OCI-LY7 (cell line): ENCODE data around the gene SCARB1. TPM values are rescaled to one million over a fixed set of nuclear protein-coding genes. Genes with fewer than 3 reads are reported as not detected.

Experiments
- BruUV-seq: library from RNA; stranded (reverse); fragments of 400-500 nt; replicated peaks from 2 replicates; lab custom pipeline; 2021; lab: Mats Ljungman, UMichigan
- CTCF ChIA-PET: fragments of 300-600 bp; sonication (Branson Sonifier 250); formaldehyde crosslinking; loops from one replicate; lab custom pipeline; 2022; ENCODE audit warnings: antibody characterized with exemption; ENCODE audit not compliant: unreplicated experiment; lab: Charles Lee
- POLR2A ChIA-PET: fragments of 300-600 bp; sonication (Branson Sonifier 250); formaldehyde crosslinking; loops from one replicate; lab custom pipeline; 2022; ENCODE audit warnings: antibody characterized with exemption; lab: Charles Lee
- DNase-seq: peaks from one replicate; pipeline ENCODE4 v3.0.0-alpha.2; 2015; ENCODE audit warnings: low spot score
- H2AFZ ChIP-seq: fragments of 200-600 bp; sonication (generic), shearing (Covaris generic); 2 replicates; pipeline ENCODE4 v1.6.1; 2014; ENCODE audit warnings: mild to moderate bottlenecking, antibody characterized with exemption, low read length, moderate library complexity
- H3K27ac ChIP-seq: fragments of 200-600 bp; sonication (generic); 2 replicates; pipeline ENCODE4 v1.5.1; 2014; ENCODE audit warnings: mixed run types, low read depth, mild to moderate bottlenecking, moderate library complexity, low read length, inconsistent platforms; ENCODE audit not compliant: poor library complexity, severe bottlenecking
- H3K36me3 ChIP-seq: fragments of 200-600 bp; sonication (generic); 2 replicates; pipeline ENCODE4 v1.6.1; 2014; ENCODE audit warnings: mild to moderate bottlenecking, antibody characterized with exemption, low read length, moderate library complexity, mixed read lengths; ENCODE audit not compliant: insufficient read depth
- H3K4me1 ChIP-seq: fragments of 200-600 bp; sonication (generic); 2 replicates; pipeline ENCODE4 v1.5.1; 2014; ENCODE audit warnings: mild to moderate bottlenecking, low read length; ENCODE audit not compliant: insufficient read depth, poor library complexity, severe bottlenecking
- H3K4me2 ChIP-seq: fragments of 200-600 bp; sonication (generic); 2 replicates; pipeline ENCODE4 v1.6.1; 2014; ENCODE audit warnings: mild to moderate bottlenecking, low read length
- H3K4me3 ChIP-seq: fragments of 200-600 bp; sonication (generic); 2 replicates; pipeline ENCODE4 v1.5.1; 2014; ENCODE audit warnings: mild to moderate bottlenecking, low read depth, low read length; ENCODE audit not compliant: poor library complexity, severe bottlenecking
- H3K79me2 ChIP-seq: fragments of 200-600 bp; sonication (generic); 2 replicates; pipeline ENCODE4 v1.6.1; 2016; ENCODE audit warnings: low read depth, mild to moderate bottlenecking, low read length, moderate library complexity, mixed read lengths; ENCODE audit not compliant: insufficient read depth
- H3K9me2 ChIP-seq: fragments of 200-600 bp; sonication (generic); 2 replicates; pipeline ENCODE4 v1.6.1; 2016; ENCODE audit warnings: mild to moderate bottlenecking, low read length, mixed read lengths; ENCODE audit not compliant: insufficient read depth
- H3K9me3 ChIP-seq: fragments of 200-600 bp; sonication (generic); 2 replicates; pipeline ENCODE4 v1.6.1; 2014; ENCODE audit warnings: mild to moderate bottlenecking, mixed run types, low read length, mixed read lengths
- H4K20me1 ChIP-seq: fragments of 200-600 bp; sonication (generic); 2 replicates; pipeline ENCODE4 v1.6.1; 2014; ENCODE audit warnings: mild to moderate bottlenecking, antibody characterized with exemption, low read length, moderate library complexity, mixed read lengths; ENCODE audit not compliant: insufficient read depth
- EZH2phosphoT487 ChIP-seq: fragments of 200-600 bp; sonication (generic); IDR thresholded peaks from 2 replicates; pipeline ENCODE4 v1.6.1; 2018; ENCODE audit warnings: low read depth, borderline replicate concordance, mild to moderate bottlenecking, mixed run types, antibody characterized with exemption, low read length, moderate library complexity, mixed read lengths
- intact Hi-C: fragments of 100-400 bp; cut with micrococcal nuclease; formaldehyde crosslinking; loops from one replicate; pipeline ENCODE4 v1.10.0; 2022; ENCODE audit not compliant: unreplicated experiment
- total RNA-seq, 2 experiments: library from RNA; depleted of rRNA in 1 of 2; stranded (reverse); fragments of >200 nt in 1 of 2; shearing (Covaris generic) in 1 of 2; gene quantifications; 2 replicates each; pipeline ENCODE4 v1.2.3, GENCODE V29; 2014 to 2022
- TF ChIP-seq, protein P1 (sequence below): fragments of 200-600 bp; sonication (generic); conservative IDR thresholded peaks from 2 replicates; pipeline ENCODE4 v1.5.1; 2014; ENCODE audit warnings: mild to moderate bottlenecking, antibody characterized with exemption, low read length, moderate library complexity, mixed read lengths

The SCARB1 gene
- total RNA-seq, 2 experiments from 2014 or later, result 42.9 to 112 TPM

DNA sequence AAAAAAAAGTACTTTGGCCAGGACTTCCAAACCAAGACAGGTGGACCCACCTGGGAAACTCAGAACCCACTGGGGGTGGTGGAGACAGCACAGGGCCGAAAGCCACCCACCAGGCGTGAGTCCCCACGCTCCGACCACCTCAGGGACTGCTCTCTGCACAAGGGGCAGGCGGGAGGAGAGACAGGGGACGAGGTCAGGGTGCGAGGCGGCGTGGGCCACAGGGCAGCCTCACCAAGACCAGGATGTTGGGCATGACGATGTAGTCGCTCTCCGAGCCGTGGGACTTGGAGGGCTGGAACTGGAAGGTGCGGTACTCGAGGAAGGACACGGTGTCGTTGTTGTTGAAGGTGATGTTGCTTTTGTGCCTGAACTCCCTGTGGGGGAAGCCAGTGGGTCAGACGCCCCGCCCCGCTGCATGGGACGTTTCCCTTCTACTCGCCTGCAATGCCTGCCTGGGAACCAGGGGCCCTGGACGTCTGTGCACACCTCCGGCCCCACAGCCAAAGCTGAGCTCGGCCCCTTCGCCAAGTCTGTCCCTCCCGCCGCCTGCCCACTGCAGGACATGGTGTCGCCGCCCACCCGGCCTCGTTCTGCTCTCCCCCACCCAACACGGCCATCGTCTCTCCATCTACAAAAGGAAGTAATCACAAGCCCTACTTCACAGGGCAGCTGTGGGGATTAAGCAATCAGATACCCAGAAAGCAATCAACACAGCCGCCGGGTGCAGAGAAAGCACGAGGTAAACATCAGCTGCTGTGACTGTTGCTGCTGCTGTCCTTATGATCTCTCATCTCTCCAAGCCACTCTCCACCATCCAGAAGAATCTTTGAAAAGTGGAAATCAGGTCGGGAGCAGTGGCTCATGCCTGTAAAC is 48.7 kb downstream of the SCARB1 start:
- Histone ChIP-seq H3K9me3 (no peaks in the 10 kb centered on the region), H3K27ac (no peak overlapping the region), H2AFZ (no peak overlapping the region), H4K20me1 (no peaks in the 10 kb centered on the region), H3K4me3 (no peak overlapping the region), H3K4me2 (no peak overlapping the region), H3K79me2 (no peaks in the 10 kb centered on the region), H3K4me1 (no peaks in the 10 kb centered on the region), H3K9me2 (no peaks in the 10 kb centered on the region), H3K36me3 (peaks cover 58% of the 10 kb centered on the region)
- ChIA-PET POLR2A (no interaction called here), CTCF (no interaction called here)
- TF ChIP-seq EZH2phosphoT487, result no peak
- TF ChIP-seq, protein P1, sequence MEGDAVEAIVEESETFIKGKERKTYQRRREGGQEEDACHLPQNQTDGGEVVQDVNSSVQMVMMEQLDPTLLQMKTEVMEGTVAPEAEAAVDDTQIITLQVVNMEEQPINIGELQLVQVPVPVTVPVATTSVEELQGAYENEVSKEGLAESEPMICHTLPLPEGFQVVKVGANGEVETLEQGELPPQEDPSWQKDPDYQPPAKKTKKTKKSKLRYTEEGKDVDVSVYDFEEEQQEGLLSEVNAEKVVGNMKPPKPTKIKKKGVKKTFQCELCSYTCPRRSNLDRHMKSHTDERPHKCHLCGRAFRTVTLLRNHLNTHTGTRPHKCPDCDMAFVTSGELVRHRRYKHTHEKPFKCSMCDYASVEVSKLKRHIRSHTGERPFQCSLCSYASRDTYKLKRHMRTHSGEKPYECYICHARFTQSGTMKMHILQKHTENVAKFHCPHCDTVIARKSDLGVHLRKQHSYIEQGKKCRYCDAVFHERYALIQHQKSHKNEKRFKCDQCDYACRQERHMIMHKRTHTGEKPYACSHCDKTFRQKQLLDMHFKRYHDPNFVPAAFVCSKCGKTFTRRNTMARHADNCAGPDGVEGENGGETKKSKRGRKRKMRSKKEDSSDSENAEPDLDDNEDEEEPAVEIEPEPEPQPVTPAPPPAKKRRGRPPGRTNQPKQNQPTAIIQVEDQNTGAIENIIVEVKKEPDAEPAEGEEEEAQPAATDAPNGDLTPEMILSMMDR, result no peak
- DNase-seq, result no peak
- intact Hi-C loops, result no loop called here
- BruUV-seq, result no TSS peak

- no peak for DNase-seq
- H4K20me1 ChIP-seq, result no peaks in the 10 kb centered on the region
- TF ChIP-seq, protein P1, result no peak
- no peak for TF ChIP-seq EZH2phosphoT487
- H3K4me1 ChIP-seq, result no peaks in the 10 kb centered on the region
- POLR2A ChIA-PET, result no interaction called here
- no peak overlapping the region for H3K27ac ChIP-seq
- H2AFZ ChIP-seq, result no peak overlapping the region
- H3K4me2 ChIP-seq, result no peak overlapping the region
- intact Hi-C loops, result no loop called here
- no peaks in the 10 kb centered on the region for H3K79me2 ChIP-seq
- H3K9me2 ChIP-seq, result no peaks in the 10 kb centered on the region
- CTCF ChIA-PET, result no interaction called here
- H3K4me3 ChIP-seq, result no peak overlapping the region
- no TSS peak for BruUV-seq
- H3K36me3 ChIP-seq, result peaks cover 65% of the 10 kb centered on the region
- H3K9me3 ChIP-seq, result no peaks in the 10 kb centered on the region
These were observed 49.9 kb downstream of the SCARB1 start for GRCh38 chr12:124813782-124814181.

- H3K4me3 ChIP-seq, result no peak overlapping the region
- no peak overlapping the region for H3K27ac ChIP-seq
- H3K4me2 ChIP-seq, result no peak overlapping the region
- no peak overlapping the region for H2AFZ ChIP-seq
- intact Hi-C loops, result no loop called here
- H3K9me2 ChIP-seq, result no peaks in the 10 kb centered on the region
- no peaks in the 10 kb centered on the region for H4K20me1 ChIP-seq
- ChIA-PET POLR2A (no interaction called here), CTCF (no interaction called here)
- H3K4me1 ChIP-seq, result no peaks in the 10 kb centered on the region
- DNase-seq, result no peak
- peaks cover 69% of the 10 kb centered on the region for H3K36me3 ChIP-seq
- BruUV-seq, result no TSS peak
- H3K79me2 ChIP-seq, result no peaks in the 10 kb centered on the region
- H3K9me3 ChIP-seq, result no peaks in the 10 kb centered on the region
- TF ChIP-seq, protein P1, result no peak
- no peak for TF ChIP-seq EZH2phosphoT487
These were observed 50.7 kb downstream of the SCARB1 start for GRCh38 chr12:124812979-124813378.
